ENCODE data around the gene TRIM56. TPM values are rescaled to one million over a fixed set of nuclear protein-coding genes. Genes with fewer than 3 reads are reported as not detected.

Gene TRIM56
- total and polyA plus RNA-seq, 9 of the 15 experiments (the other 6 are each of a cell fraction or from before 2014, with no cell fraction given), result 2.0 to 29.7 (median 11.6) TPM

- TF ChIP-seq ZBTB40 (IDR thresholded peaks at IDR 0.05) (peak; percentile 47; the same call in 1 of the 2 replicates), ZBTB40 (CRISPR knock-in tag; IDR thresholded peaks at IDR 0.05) (no peak), CTBP1 (IDR thresholded peaks at IDR 0.05; ENCODE audit: borderline replicate concordance) (0 out of 2 replicates have a peak, but pooled peaks have one; percentile 57), DNMT1 (IDR thresholded peaks at IDR 0.05) (no peak), HBP1 (CRISPR knock-in tag; IDR thresholded peaks at IDR 0.05) (0 out of 2 replicates have a peak, but pooled peaks have one; percentile 41), CC2D1A (IDR thresholded peaks at IDR 0.05) (0 out of 2 replicates have a peak, but pooled peaks have one; percentile 21), CBX8 (IDR thresholded peaks at IDR 0.05; ENCODE audit: borderline replicate concordance, extremely low read depth, low read depth, low read length, poor library complexity, severe bottlenecking) (no peak), ZNF766 (CRISPR knock-in tag; conservative IDR thresholded peaks at IDR 0.05) (peak; percentile 19; the same call in 1 of the 2 replicates), TEAD4 (IDR thresholded peaks at IDR 0.05; ENCODE audit: low read length) (peak; percentile 47; the same call in 1 of the 2 replicates), TEAD4 (CRISPR knock-in tag; IDR thresholded peaks at IDR 0.05; ENCODE audit: borderline replicate concordance) (no peak), ZBTB26 (CRISPR knock-in tag; IDR thresholded peaks at IDR 0.05) (peak; percentile 88), CBFA2T3 (IDR thresholded peaks at IDR 0.05) (peak; percentile 55), NR4A1 (CRISPR knock-in tag; IDR thresholded peaks at IDR 0.05) (no peak), NR4A1 (tag; IDR thresholded peaks at IDR 0.05) (0 out of 2 replicates have a peak, but pooled peaks have one; percentile 1), OTX1 (CRISPR knock-in tag; IDR thresholded peaks at IDR 0.05) (peak; percentile 82; the same call in 1 of the 2 replicates)
Observed at GRCh38 chr7:101121991-101122932, 37.0 kb downstream of the TRIM56 start (continued).

Data from K562 (cell line).